ENCODE results near the gene AMOTL2. TPM values are rescaled to one million over a fixed set of nuclear protein-coding genes. Genes with fewer than 3 reads are reported as not detected.

AMOTL2 gene
- total RNA-seq, 1 experiment from 2014 or later, result 30.9 TPM

GRCh38 chr3:134387293-134387692 lies 13.0 kb upstream of the AMOTL2 start:
- Mint-ChIP-seq H3K27me3 (ENCODE audit: low read depth) (peaks cover 42% of the 10 kb centered on the region), H3K36me3 (ENCODE audit: insufficient read depth in 1 of 3, low read depth in 3 of 3) (peaks cover 0 to 7% (median 6%) of the 10 kb centered on the region in 3 experiments; a peak in 4 of 7 replicates), H3K4me3 (no peak overlapping the region), H3K27ac (no peak overlapping the region), H3K9me3 (peaks cover 3 to 5% of the 10 kb centered on the region in 2 experiments; a peak in 3 of 5 replicates), H3K4me1 (peaks cover 12 to 15% of the 10 kb centered on the region in 2 experiments)
- Histone ChIP-seq H3K56ac (ENCODE audit: insufficient read length, low read depth, low read length) (no peak overlapping the region), H3K9me3 (ENCODE audit: control insufficient read depth, low read depth, low read length) (no peaks in the 10 kb centered on the region), H3K79me1 (ENCODE audit: insufficient read depth, low read depth, low read length, poor library complexity, severe bottlenecking) (no peaks in the 10 kb centered on the region), H2BK12ac (ENCODE audit: insufficient read length, low read depth, low read length) (no peak overlapping the region), H3K9ac (ENCODE audit: extremely low read depth, insufficient read length, low read length) (no peak overlapping the region), H2BK5ac (ENCODE audit: insufficient read length, low read length) (no peak overlapping the region), H4K8ac (replicated peaks; ENCODE audit: insufficient read length, low read depth, low read length) (no peak overlapping the region), H2BK15ac (ENCODE audit: low read depth, low read length) (no peak overlapping the region), H3K4me2 (ENCODE audit: insufficient read depth, insufficient read length, low read length) (no peak overlapping the region), H3T11ph (ENCODE audit: low read length) (no peak overlapping the region), H3K79me2 (ENCODE audit: insufficient read depth, low read length) (no peaks in the 10 kb centered on the region), H4K5ac (ENCODE audit: insufficient read length, low read depth, low read length) (no peak overlapping the region), H4K20me1 (ENCODE audit: control insufficient read depth, insufficient read depth, insufficient read length) (no peaks in the 10 kb centered on the region), H3K27ac (ENCODE audit: insufficient read length, low read depth, low read length) (no peak overlapping the region), H3K4ac (ENCODE audit: low read depth, low read length) (no peak overlapping the region), H4K91ac (ENCODE audit: insufficient read length, low read depth, low read length) (no peak overlapping the region), H3K4me1 (ENCODE audit: insufficient read depth, low read length) (no peaks in the 10 kb centered on the region), H2AK5ac (ENCODE audit: insufficient read length, low read length) (no peak overlapping the region), H3K23ac (ENCODE audit: insufficient read length, low read depth, low read length) (no peak overlapping the region), H2AFZ (ENCODE audit: low read length) (no peak overlapping the region), H3K27me3 (ENCODE audit: insufficient read depth, low read length) (no peaks in the 10 kb centered on the region), H2BK120ac (ENCODE audit: low read depth, low read length, poor library complexity, severe bottlenecking) (no peak overlapping the region), H2BK20ac (ENCODE audit: low read depth, low read length, poor library complexity, severe bottlenecking) (no peak overlapping the region), H3K18ac (ENCODE audit: insufficient read length, low read depth, low read length) (no peak overlapping the region), H3K23me2 (ENCODE audit: insufficient read length, low read depth, low read length, poor library complexity, severe bottlenecking) (no peaks in the 10 kb centered on the region), H3K14ac (ENCODE audit: insufficient read depth, low read length) (no peak overlapping the region)
- no peak for TF ChIP-seq CTCF (conservative IDR thresholded peaks at IDR 0.05)
- DNase-seq, result no peak
- no CpG with 5 or more reads among the region's 3 CpGs for WGBS (ENCODE audit: extremely low coverage, insufficient read length, low lambda C conversion rate)

All from H9 (cell line).